GM23248 (cell line): Measurements from ENCODE around the gene SLC30A3.

Experiments used
- EZH2 ChIP-seq: fragments of 200-600 bp; sonication (generic); IDR thresholded peaks from 2 replicates; pipeline ENCODE4 v1.6.1; 2018; ENCODE audit warnings: antibody characterized with exemption, mild to moderate bottlenecking; ENCODE audit not compliant: insufficient read depth, poor library complexity, severe bottlenecking
- EZH2phosphoT487 ChIP-seq: fragments of 200-600 bp; sonication (generic); IDR thresholded peaks from 2 replicates; pipeline ENCODE4 v1.6.1; 2018; ENCODE audit warnings: antibody characterized with exemption, moderate library complexity, mild to moderate bottlenecking, low read depth; ENCODE audit not compliant: insufficient read depth

- TF ChIP-seq EZH2phosphoT487, result no peak
- no peak for TF ChIP-seq EZH2
Measured at GRCh38 chr2:27218614-27219013, 44.2 kb downstream of the SLC30A3 start.
